Esophagus (tissue), 2 donors: ENCODE results near the gene SMIM36. TPM values are rescaled to one million over a fixed set of nuclear protein-coding genes. Genes with fewer than 3 reads are reported as not detected.
"Not testable (repeated sequence)": the region's sequence is repeated elsewhere in the genome, so short reads cannot be mapped to it uniquely, and the experiment has no call there.

ENCODE experiments used
- H3K27ac ChIP-seq, 2 donors: one replicate each; pipeline ENCODE4 v1.5.1; 2013; ENCODE audit warnings: low read depth in 2 of 2, mild to moderate bottlenecking in 2 of 2, inconsistent platforms in 1 of 2, low read length in 1 of 2, moderate library complexity in 1 of 2
- H3K27me3 ChIP-seq, 2 donors: one replicate each; pipeline ENCODE4 v1.6.1; 2013; ENCODE audit warnings: low read length in 2 of 2, control low read depth in 1 of 2, mild to moderate bottlenecking in 1 of 2; ENCODE audit not compliant: insufficient read depth in 2 of 2, control insufficient read depth in 1 of 2
- H3K36me3 ChIP-seq, 2 donors: one replicate each; pipeline ENCODE4 v1.6.1; 2013; ENCODE audit warnings: low read length in 1 of 2; ENCODE audit not compliant: control insufficient read depth in 2 of 2, insufficient read depth in 2 of 2
- H3K4me1 ChIP-seq, 2 donors: one replicate each; pipeline ENCODE4 v1.6.1; 2013; ENCODE audit warnings: low read length in 1 of 2; ENCODE audit not compliant: control insufficient read depth in 2 of 2, insufficient read depth in 2 of 2
- H3K4me3 ChIP-seq, 2 donors: one replicate each; pipeline ENCODE4 v1.5.1; 2013; ENCODE audit warnings: low read length in 2 of 2, mild to moderate bottlenecking in 2 of 2, low read depth in 1 of 2, moderate library complexity in 1 of 2
- H3K9me3 ChIP-seq, 2 donors: one replicate each; pipeline ENCODE4 v1.6.1; 2013; ENCODE audit warnings: mild to moderate bottlenecking in 2 of 2, low read depth in 1 of 2, low read length in 1 of 2, moderate library complexity in 1 of 2; ENCODE audit not compliant: control insufficient read depth in 2 of 2, insufficient read depth in 1 of 2
- WGBS, 2 donors: extraction: QIAGEN DNeasy Blood & Tissue Kit; methylation state at CpG; one replicate each; pipeline ENCODE4 v1.1.7; 2013; 5-methylcytosine and 5-hydroxymethylcytosine counted together
- polyA plus RNA-seq, 2 donors: library from polyadenylated mRNA; stranded (reverse); fragments of 200-250 nt; gene quantifications; one replicate each; pipeline ENCODE4 v1.2.3, GENCODE V29; 2013
- donor health status: healthy with polysubstance abuse.
- donor health status: Bipolar disorder and iron deficiency.

Gene SMIM36
- polyA plus RNA-seq, 2 donors = not detected

DNA sequence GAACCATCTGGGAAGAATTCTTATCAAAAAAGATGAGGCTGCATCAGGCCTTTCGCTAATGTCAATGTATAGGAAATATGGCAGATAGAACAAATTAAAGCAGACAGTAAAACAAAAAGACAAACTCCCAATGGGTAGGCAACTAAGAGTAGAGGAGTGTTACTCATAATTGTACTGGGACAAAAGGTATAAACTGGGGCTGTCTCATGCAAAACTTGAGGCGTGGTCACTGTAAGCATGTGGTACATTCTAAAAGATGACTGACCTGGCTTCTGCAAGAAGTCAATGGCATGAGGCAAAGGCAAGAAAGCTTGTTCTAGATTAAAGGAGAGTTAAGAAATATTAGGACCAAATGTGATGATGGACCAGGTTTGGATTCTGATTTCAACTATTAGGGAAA lies 26.7 kb downstream of the SMIM36 start:
- Histone ChIP-seq H3K27ac (no peak overlapping the region), H3K4me1 (no peaks in the 10 kb centered on the region), H3K36me3 (no peaks in the 10 kb centered on the region), H3K27me3 (no peaks in the 10 kb centered on the region), H3K4me3 (no peak overlapping the region), H3K9me3 (no peaks in the 10 kb centered on the region)
- 94 to 98% methylated on average over 2 of the region's 2 CpGs for WGBS, 2 donors

DNA sequence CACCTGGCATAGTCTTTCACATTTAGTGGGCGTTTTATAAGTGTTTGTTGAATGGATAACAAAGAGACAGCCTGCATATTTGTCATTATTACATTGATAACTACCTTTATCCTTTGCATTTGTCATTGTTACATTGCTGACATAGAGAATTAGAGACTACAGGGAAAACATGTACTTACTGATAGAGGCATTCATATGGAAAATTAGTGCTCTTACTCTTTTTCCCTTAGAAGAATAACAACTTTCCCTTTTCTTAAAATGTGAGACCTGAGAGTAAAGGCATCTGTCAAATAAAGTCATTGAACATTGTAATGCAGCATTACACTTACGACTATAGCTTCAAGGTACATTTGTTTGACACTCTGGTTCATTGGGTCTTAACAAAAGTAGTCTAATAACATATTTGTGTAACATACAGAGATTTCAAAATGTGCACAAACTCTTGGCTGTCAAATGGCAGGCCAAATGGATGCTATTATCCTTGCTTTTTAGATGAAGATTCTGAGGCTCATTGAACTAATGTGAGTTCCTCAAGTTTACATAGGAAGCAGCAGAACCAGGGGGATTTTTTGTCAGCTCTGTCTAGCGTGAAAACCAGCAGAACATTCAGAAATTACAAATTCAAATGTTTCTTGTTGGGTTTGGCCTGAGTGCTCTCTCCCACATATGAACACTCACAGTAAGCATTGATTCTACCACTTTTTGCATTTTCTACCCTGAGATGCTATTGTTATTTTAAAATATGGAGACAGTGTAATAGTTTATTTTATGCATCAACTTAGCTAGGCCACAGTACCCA lies 28.5 kb downstream of the SMIM36 start:
- WGBS, 2 donors = 71% methylated on average over 3 of the region's 3 CpGs
- H3K27me3 ChIP-seq = no peaks in the 10 kb centered on the region
- no peaks in the 10 kb centered on the region for H3K36me3 ChIP-seq
- H3K9me3 ChIP-seq = no peaks in the 10 kb centered on the region
- no peaks in the 10 kb centered on the region for H3K4me1 ChIP-seq
- H3K27ac ChIP-seq = no peak overlapping the region
- no peak overlapping the region for H3K4me3 ChIP-seq

DNA sequence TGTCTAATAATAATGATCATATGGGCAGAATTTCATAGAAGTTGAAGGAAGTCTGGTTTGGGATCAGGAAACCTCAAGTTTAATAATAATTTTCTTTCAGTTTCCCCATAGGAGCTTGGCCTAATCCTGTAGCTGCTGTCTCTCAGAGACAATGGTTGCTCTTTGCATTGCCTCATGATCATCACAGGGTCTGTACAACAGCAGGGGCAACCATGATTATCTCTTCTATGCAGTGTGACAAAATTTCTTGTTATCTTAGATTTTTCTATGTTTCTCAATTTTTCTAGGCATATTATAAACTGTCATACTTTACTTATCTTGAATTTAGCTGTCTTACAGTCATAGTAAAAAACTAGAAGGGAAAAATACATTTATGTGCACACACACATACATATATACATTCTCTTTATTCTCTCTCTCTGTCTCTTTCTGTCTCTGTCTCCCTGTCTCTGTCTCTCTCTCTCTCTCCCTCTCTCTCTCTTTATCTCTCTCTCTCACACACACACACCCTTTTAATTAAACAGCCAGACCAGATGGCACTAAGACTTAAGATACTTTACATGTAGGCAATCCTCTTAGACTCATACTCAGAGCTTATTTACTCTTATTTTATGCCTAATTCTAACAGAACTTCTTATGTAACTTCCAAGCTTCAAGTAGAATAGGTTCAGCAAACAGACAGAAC lies 30.5 kb downstream of the SMIM36 start:
- Histone ChIP-seq H3K4me1 (no peaks in the 10 kb centered on the region), H3K36me3 (no peaks in the 10 kb centered on the region), H3K4me3 (no peak overlapping the region), H3K27me3 (no peaks in the 10 kb centered on the region), H3K9me3 (no peaks in the 10 kb centered on the region), H3K27ac (no peak overlapping the region)

DNA sequence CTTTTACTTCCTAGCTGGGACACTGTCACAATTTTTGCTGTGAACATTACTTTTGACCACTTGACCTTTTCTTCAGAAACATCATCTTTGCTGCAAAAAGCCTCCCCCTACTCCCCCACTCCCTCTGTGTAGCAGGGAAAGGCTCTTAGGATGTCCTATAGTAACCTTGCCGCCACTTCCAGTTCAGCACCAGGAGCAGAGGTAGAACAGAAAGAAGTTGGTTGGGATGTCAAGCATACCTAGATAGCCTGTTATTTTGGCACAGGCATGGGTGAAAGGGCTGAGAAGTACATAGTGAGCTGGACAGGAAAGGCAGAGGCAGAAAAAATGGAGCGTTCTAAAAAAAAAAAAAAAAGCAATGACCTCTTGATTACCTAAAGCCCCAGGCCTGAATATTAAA lies 31.3 kb downstream of the SMIM36 start:
- H3K36me3 ChIP-seq = no peaks in the 10 kb centered on the region
- no peaks in the 10 kb centered on the region for H3K9me3 ChIP-seq
- H3K27ac ChIP-seq = no peak overlapping the region
- no peak overlapping the region for H3K4me3 ChIP-seq
- 80 to 85% methylated on average over 2 of the region's 2 CpGs for WGBS, 2 donors
- H3K27me3 ChIP-seq = no peaks in the 10 kb centered on the region
- no peaks in the 10 kb centered on the region for H3K4me1 ChIP-seq

DNA sequence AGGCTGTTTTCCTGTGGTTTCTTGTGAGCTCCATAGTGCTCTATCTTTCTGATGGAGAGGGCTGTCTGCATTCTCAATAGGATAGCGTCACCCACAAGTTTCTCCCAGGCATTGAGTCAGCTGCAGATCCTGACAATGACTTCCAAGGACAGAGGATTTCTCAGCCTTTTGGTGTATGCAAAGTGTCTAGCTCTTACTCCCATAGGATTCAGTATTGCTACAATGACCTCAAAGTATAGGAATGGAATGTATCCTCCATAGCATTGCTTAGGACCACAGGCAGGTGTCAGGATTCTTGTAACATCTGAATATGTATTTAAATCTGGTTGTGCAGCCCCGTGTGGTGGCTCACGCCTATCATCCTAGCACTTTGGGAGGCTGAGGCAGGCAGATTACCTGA lies 32.3 kb downstream of the SMIM36 start:
- Histone ChIP-seq H3K27ac (no peak overlapping the region), H3K9me3 (no peaks in the 10 kb centered on the region), H3K4me1 (no peaks in the 10 kb centered on the region), H3K36me3 (no peaks in the 10 kb centered on the region), H3K27me3 (no peaks in the 10 kb centered on the region), H3K4me3 (no peak overlapping the region)
- 90 to 93% methylated on average over 3 of the region's 3 CpGs for WGBS, 2 donors

DNA sequence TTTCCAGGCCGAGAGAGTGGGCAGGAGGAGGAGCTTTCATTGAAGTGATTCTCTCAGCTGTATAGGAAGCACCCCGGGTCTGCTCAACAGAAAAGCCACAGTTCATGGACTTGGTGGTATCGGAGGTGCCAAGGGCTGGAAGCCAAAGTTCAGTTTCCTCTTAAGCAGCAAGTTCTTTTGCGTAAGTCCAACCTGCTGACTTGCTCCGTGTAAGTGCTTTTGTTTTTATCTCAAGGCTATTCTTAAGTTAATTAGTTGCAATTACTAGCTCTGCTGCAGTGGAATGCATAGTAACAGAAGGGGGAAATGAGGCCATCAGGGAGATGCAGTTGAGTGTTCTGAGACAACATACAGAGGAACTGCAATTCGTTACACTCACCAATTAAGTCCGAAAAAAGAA lies 44.6 kb downstream of the SMIM36 start:
- Histone ChIP-seq H3K27me3 (no peaks in the 10 kb centered on the region), H3K36me3 (no peaks in the 10 kb centered on the region), H3K9me3 (no peaks in the 10 kb centered on the region), H3K27ac (no peak overlapping the region), H3K4me3 (no peak overlapping the region), H3K4me1 (no peaks in the 10 kb centered on the region)
- 57 to 58% methylated on average over 7 of the region's 7 CpGs for WGBS, 2 donors

DNA sequence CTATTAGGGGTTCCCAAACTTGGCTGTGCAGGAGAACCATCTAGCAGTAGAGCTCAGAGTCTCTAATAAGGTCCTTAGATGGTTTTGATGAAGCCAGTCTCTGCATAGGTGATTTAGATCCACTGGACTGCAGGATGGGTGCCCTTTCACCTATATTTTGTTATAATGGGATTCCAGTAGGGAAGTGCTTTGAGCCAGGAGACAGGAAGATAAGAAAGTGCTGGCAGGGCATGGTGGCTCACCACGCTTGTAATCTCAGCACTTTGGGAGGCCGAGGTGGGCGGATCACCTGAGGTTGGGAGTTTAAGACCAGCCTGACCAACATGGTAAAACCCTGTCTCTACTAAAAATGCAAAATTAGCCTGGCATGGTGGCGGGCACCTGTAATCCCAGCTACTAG lies 45.5 kb downstream of the SMIM36 start:
- 79 to 87% methylated on average over 4 of the region's 4 CpGs for WGBS, 2 donors
- not testable (repeated sequence) for H3K4me1 ChIP-seq, H3K27me3 ChIP-seq

DNA sequence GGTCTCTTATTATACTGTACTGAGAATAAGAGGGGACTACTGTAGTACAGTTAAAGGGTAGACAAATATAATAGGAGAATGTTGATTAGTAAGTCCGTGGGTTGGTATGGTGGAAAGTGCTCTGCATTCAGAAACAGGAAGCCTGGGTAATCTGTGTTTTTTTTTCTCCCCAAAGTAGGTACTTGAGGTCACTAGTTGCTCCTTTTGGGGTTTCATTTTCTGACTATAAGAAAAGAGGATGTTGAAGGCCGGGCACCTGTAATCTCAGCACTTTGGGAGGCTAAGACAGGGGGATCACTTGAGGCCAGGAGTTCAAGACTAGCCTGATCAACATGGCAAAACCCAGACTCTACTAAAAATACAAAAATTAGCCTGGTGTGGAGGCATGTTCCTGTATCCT lies 47.7 kb downstream of the SMIM36 start:
- Histone ChIP-seq H3K27ac (no peak overlapping the region), H3K9me3 (no peaks in the 10 kb centered on the region), H3K36me3 (no peaks in the 10 kb centered on the region), H3K27me3 (no peaks in the 10 kb centered on the region), H3K4me3 (no peak overlapping the region), H3K4me1 (peaks cover 0 to under 1% of the 10 kb centered on the region in 2 donors)
- WGBS, 2 donors = 63 to 67% methylated on average over 2 of the region's 2 CpGs

More for the DNA sequence above, 45.5 kb downstream of the SMIM36 start:
- H3K36me3 ChIP-seq, H3K9me3 ChIP-seq, H3K4me3 ChIP-seq, H3K27ac ChIP-seq: not testable (repeated sequence)

DNA sequence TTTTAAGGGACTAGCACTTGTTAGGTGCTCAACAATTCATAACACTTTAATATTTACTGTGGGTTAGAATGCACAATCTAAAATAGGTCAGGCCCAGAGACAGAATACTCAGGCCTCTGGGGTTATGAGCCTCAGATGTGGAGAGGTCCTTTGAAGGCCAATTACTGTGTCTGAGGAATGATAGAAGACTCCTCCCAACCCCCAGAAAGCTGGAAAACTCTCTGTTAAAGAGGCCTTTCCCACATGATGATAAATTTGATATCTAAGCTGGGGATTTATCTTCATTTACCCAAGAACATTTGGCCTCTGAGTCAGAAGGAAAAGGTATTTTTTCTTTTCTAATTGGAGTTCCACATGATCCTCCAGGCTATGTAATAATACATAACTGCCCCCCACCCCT lies 48.5 kb downstream of the SMIM36 start:
- H3K27ac ChIP-seq = no peak overlapping the region
- no peaks in the 10 kb centered on the region for H3K27me3 ChIP-seq
- H3K4me1 ChIP-seq = peaks cover 0 to 3% of the 10 kb centered on the region in 2 donors
- no peak overlapping the region for H3K4me3 ChIP-seq
- no peaks in the 10 kb centered on the region for H3K9me3 ChIP-seq
- no peaks in the 10 kb centered on the region for H3K36me3 ChIP-seq

DNA sequence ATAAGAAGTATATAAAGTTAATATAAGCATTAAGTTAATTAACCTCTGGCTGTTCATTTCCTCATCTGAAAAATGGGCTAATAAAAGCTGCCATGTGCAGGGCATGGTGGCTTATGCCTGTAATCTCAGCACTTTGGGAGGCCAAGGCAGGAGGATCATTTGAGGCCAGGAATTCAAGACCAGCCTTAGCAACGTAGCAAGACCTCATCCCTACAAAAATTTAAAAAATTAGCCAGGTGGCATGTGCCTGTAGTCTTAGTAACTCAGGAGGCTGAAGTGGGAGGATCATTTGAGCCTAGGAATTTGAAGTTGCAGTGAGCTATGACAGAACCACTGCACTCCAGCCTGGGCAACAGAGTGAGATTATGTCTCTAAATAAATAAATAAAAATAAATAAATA lies 49.0 kb downstream of the SMIM36 start:
- H3K4me1 ChIP-seq = peaks cover 0 to 3% of the 10 kb centered on the region in 2 donors
- H3K4me3 ChIP-seq = no peak overlapping the region
- H3K27me3 ChIP-seq = no peaks in the 10 kb centered on the region
- H3K36me3 ChIP-seq = no peaks in the 10 kb centered on the region
- 83 to 86% methylated on average over 1 of the region's 1 CpG for WGBS, 2 donors
- H3K27ac ChIP-seq = no peak overlapping the region
- H3K9me3 ChIP-seq = no peaks in the 10 kb centered on the region
